Panc1 (cell line): Measurements from ENCODE around the gene ADAM22. TPM values are rescaled to one million over a fixed set of nuclear protein-coding genes. Genes with fewer than 3 reads are reported as not detected.

Source experiments
- ATAC-seq: fragments of 200-7000 bp; cut with Tn5 transposase; 2 replicates; pipeline ENCODE4 v1.9.1; 2020; ENCODE audit warnings: mild to moderate bottlenecking, moderate library complexity
- BruUV-seq: library from RNA; stranded (reverse); fragments of 400-500 nt; replicated peaks from 2 replicates; lab custom pipeline; 2021; lab: Mats Ljungman, UMichigan
- CTCF ChIA-PET: fragments of 300-600 bp; sonication (Branson Sonifier 250); formaldehyde crosslinking; loops from one replicate; lab custom pipeline; 2022; ENCODE audit warnings: antibody characterized with exemption; lab: Charles Lee
- POLR2A ChIA-PET: fragments of 300-600 bp; sonication (Branson Sonifier 250); formaldehyde crosslinking; loops from one replicate; lab custom pipeline; 2022; ENCODE audit warnings: antibody characterized with exemption; lab: Charles Lee
- DNase-seq: peaks from one replicate; pipeline ENCODE4 v3.0.0-alpha.2; 2010; ENCODE audit warnings: low read depth, low spot score
- H3K27ac ChIP-seq: 2 replicates; pipeline ENCODE4 v1.5.1; 2011; ENCODE audit warnings: mild to moderate bottlenecking, low read length, inconsistent platforms
- H3K27me3 ChIP-seq: fragments of 200-500 bp; sonication (Bioruptor generic); 2 replicates; pipeline ENCODE4 v1.6.0; 2014; ENCODE audit warnings: low read length, inconsistent platforms; ENCODE audit not compliant: control insufficient read depth, insufficient read depth
- H3K36me3 ChIP-seq: fragments of 200-500 bp; sonication (Bioruptor generic); 2 replicates; pipeline ENCODE4 v1.5.1; 2014; ENCODE audit warnings: inconsistent platforms, mild to moderate bottlenecking, low read length, moderate library complexity; ENCODE audit not compliant: control insufficient read depth, insufficient read depth
- H3K4me1 ChIP-seq: 2 replicates; pipeline ENCODE4 v1.5.1; 2011; ENCODE audit warnings: inconsistent platforms, mild to moderate bottlenecking, low read length, moderate library complexity; ENCODE audit not compliant: control insufficient read depth, insufficient read depth
- H3K4me3 ChIP-seq, 2 experiments: 2 replicates each; pipeline ENCODE4 v1.5.1; 2011 to 2012; ENCODE audit warnings: low read depth in 2 of 2, low read length in 2 of 2, mild to moderate bottlenecking in 2 of 2, inconsistent platforms in 1 of 2, moderate library complexity in 1 of 2
- H3K9me3 ChIP-seq: fragments of 200-500 bp; sonication (Bioruptor generic); 2 replicates; pipeline ENCODE4 v1.5.1; 2014; ENCODE audit warnings: low read depth, mild to moderate bottlenecking, inconsistent platforms, low read length, moderate library complexity; ENCODE audit not compliant: control insufficient read depth, insufficient read depth
- CTCF ChIP-seq: fragments of 450-650 bp; IDR thresholded peaks from 2 replicates; pipeline ENCODE4 v1.5.1; 2017; ENCODE audit warnings: mild to moderate bottlenecking
- POLR2AphosphoS5 ChIP-seq: IDR thresholded peaks from 2 replicates; pipeline ENCODE4 v1.6.1; 2012; ENCODE audit warnings: mild to moderate bottlenecking, low read depth, low read length, moderate library complexity
- REST ChIP-seq, 2 experiments: IDR thresholded peaks; 2 replicates each; pipeline ENCODE4 v1.6.1; 2011 to 2012; ENCODE audit warnings: low read depth in 2 of 2, control low read depth in 1 of 2, low read length in 1 of 2, mild to moderate bottlenecking in 1 of 2, moderate library complexity in 1 of 2; ENCODE audit not compliant: insufficient read depth in 1 of 2
- SIN3A ChIP-seq: IDR thresholded peaks from 2 replicates; pipeline ENCODE4 v1.6.1; 2012; ENCODE audit warnings: low read depth, mild to moderate bottlenecking, low read length, moderate library complexity, borderline replicate concordance; ENCODE audit not compliant: insufficient read depth
- TCF7L2 ChIP-seq: IDR thresholded peaks from 2 replicates; pipeline ENCODE4 v1.6.1; 2011; ENCODE audit warnings: mild to moderate bottlenecking, low read depth, low read length, inconsistent platforms
- in situ Hi-C: cut with HindIII; loops from 2 replicates; pipeline ENCODE4 v1.10.0; 2016; ENCODE audit warnings: low sequenced_read_pairs, low pct_unique_long_range_greater_than_20kb
- intact Hi-C: fragments of 100-400 bp; cut with micrococcal nuclease; formaldehyde crosslinking; loops from one replicate; pipeline ENCODE4 v1.10.0; 2022; ENCODE audit not compliant: unreplicated experiment
- total RNA-seq: library from RNA; stranded (reverse); gene quantifications from one replicate; pipeline ENCODE4 v1.2.1, GENCODE V29; 2021; ENCODE audit not compliant: unreplicated experiment

Gene ADAM22
- total RNA-seq, 1 experiment from 2014 or later: 4.2 TPM

GRCh38 chr7:88223265-88223664 is 289.2 kb downstream of the ADAM22 start:
- H3K27ac ChIP-seq: no peak overlapping the region
- ChIA-PET CTCF (no interaction called here), POLR2A (no interaction called here)
- intact Hi-C loops: no loop called here
- ATAC-seq: no peak
- in situ Hi-C loops: no loop called here
- H3K4me3 ChIP-seq: no peak overlapping the region
- H3K36me3 ChIP-seq: peaks cover under 1% of the 10 kb centered on the region
- no TSS peak for BruUV-seq
- TF ChIP-seq TCF7L2: no peak
- TF ChIP-seq POLR2AphosphoS5: no peak
- no peak for TF ChIP-seq CTCF
- no peak for TF ChIP-seq SIN3A
- TF ChIP-seq REST (IDR thresholded peaks at IDR 0.05; ENCODE audit: insufficient read depth in 1 of 2, low read depth in 2 of 2, low read length in 1 of 2): no peak
- no peaks in the 10 kb centered on the region; the same call in 1 of the 2 replicates for H3K9me3 ChIP-seq
- peaks cover 12% of the 10 kb centered on the region for H3K4me1 ChIP-seq
- no peak for DNase-seq
- H3K27me3 ChIP-seq: no peaks in the 10 kb centered on the region

- in situ Hi-C loops: no loop called here
- H3K27ac ChIP-seq: no peak overlapping the region
- H3K27me3 ChIP-seq: no peaks in the 10 kb centered on the region
- CTCF ChIA-PET: no interaction called here
- no peaks in the 10 kb centered on the region for H3K36me3 ChIP-seq
- DNase-seq (no peak), ATAC-seq (no peak)
- TF ChIP-seq CTCF (no peak), TCF7L2 (no peak), SIN3A (no peak), POLR2AphosphoS5 (no peak), REST (IDR thresholded peaks at IDR 0.05; ENCODE audit: insufficient read depth in 1 of 2, low read depth in 2 of 2, low read length in 1 of 2) (no peak)
- H3K4me1 ChIP-seq: peaks cover 9% of the 10 kb centered on the region
- POLR2A ChIA-PET: no interaction called here
- no peak overlapping the region for H3K4me3 ChIP-seq
- intact Hi-C loops: no loop called here
- peaks cover 4% of the 10 kb centered on the region; the same call in 1 of the 2 replicates for H3K9me3 ChIP-seq
- no TSS peak for BruUV-seq
Observed at GRCh38 chr7:88224601-88225275, 290.7 kb downstream of the ADAM22 start.
